NCI-H1417 treated with DMSO at 0.1 percent for 48 hours (cell line): ENCODE measurements around the gene RNF152.

Source experiments
- DNase-seq: peaks from one replicate; lab custom pipeline; 2025; lab: John Stamatoyannopoulos, UW

RNF152 gene, protein sequence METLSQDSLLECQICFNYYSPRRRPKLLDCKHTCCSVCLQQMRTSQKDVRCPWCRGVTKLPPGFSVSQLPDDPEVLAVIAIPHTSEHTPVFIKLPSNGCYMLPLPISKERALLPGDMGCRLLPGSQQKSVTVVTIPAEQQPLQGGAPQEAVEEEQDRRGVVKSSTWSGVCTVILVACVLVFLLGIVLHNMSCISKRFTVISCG

GRCh38 chr18:61892683-61893308 is at the start of gene RNF152:
Gene RNF152, minus strand, starts transcription at chr18:61893007. Its CDS starts 76,544 bp downstream, at chr18:61816463.
- peak; percentile 33 for DNase-seq

DNA sequence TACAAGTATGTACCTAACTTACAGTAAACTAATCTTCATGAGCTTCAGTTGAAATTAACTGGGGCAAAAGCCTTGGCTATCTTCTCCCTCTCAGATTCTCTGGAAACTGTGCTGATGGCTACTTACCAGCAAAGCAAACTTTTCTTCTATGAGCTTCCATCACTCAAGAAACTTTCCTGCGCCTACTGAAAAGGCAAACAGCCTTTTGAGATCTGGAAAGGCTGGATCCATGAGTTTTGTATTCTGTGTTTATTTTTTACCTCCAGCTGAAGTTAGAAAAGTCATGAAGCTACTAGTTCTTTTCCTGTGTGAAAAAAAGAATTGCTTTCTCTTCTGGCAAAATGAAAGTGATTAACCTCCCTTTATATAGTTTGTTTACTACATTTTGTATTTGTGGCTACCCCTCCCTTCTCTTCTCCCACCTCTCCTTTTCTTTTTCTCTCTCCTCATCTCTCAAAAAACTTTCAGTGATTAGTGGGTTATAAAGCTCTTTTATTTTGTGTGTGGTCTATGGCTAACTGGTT is 49.2 kb upstream of the RNF152 start:
- no peak for DNase-seq

DNA sequence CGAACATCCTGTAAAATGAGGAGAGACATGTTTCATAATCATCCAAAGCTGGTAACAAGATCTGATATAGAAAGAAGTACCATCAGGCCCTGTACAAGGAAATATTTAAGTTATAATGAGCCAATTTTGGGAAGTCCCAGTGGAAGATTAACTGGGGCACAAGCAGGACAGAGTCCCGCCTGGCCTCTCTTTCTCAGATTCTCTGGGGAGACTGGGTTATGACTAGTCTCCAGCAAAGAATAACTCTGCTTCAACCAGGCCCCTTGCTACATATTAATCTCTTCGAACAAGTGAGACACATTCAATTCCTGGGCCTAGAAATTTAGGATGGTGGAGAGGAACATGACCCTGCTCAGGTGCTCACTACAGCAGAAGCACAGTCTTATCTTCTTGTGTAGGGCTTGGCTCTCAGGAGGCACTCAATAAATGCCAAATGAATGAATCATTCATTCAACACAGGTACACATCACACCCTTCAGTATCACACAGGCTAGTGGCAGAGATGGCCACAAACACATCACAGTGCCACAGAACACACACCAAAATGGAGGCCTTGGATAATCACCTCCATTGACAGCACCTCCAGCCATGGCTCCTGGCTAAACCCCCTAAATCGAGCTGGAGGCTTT is 46.4 kb upstream of the RNF152 start:
- DNase-seq = no peak

DNA sequence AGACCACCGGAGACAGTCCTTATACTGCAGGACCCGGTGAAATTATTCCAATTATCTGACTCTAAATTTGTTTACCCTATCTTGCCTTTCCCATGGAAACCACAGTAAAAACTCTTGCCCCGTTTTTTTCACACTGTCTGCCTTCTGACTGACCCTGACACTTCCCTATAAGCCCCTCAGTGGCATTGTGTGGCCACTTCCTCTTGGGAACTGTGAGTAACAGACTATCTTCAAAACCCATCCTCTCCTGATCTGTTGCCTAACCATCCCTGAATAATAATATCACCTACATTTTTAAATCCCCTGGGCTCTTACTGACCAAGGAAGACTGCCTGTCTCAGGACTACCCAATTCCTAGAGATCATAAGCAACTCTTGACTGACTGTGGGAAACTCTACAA is 42.6 kb upstream of the RNF152 start:
- no peak for DNase-seq

GRCh38 chr18:61931654-61932379 is 39.0 kb upstream of the RNF152 start:
- DNase-seq = no peak

DNA sequence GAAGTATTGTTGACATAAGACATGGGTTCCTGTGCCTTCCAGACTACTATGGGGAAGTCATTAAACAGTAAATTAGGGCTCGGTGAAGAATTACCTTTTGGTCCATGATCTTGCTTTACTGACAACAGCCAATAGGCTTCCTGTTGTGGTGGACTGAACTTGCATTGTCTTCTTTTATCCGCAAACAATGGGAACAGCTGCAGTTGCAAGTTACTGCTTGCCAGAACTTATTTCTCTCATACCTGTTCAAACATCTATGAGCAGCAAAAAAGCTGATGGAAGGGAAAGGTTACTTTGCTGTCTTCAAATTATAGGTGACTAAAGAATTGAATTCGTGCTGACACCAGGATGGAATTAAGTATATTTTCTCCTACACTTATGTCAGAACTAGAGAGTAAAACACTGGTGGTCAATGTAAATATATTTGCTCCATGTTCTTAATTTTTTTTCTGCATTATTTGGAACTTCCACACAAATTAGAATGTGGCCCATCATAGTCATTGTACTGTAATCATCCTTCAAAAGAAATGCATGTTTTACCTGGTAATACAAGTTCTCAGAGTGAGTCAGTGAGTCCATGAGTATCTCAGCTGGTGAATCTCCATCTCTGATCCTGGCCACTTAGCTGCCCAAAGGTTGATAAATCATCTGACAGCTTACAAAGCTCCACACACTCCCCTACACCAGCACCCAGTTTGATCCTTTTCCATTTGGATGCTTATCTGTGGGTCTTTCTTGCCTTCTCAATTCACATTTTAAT is 37.3 kb upstream of the RNF152 start:
- DNase-seq = peak; percentile 78

DNA sequence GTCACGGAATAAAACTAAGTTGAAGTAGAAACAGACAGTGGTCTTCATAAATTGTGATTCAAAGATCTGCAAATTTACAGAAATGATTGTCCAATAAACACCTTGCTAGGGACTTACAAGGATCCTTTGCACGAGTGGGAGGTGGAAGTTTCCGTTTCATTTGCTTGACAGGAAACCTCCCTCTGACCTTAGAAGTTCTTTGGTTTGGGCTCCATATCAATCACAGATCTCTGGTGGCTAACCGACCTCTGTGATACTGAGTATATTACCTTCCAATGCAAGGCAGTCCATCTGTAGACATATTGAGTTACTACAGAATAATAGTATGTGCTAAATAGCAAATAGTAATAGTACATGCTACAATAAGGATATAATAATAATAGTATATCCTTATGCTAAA is 33.7 kb upstream of the RNF152 start:
- no peak for DNase-seq

DNA sequence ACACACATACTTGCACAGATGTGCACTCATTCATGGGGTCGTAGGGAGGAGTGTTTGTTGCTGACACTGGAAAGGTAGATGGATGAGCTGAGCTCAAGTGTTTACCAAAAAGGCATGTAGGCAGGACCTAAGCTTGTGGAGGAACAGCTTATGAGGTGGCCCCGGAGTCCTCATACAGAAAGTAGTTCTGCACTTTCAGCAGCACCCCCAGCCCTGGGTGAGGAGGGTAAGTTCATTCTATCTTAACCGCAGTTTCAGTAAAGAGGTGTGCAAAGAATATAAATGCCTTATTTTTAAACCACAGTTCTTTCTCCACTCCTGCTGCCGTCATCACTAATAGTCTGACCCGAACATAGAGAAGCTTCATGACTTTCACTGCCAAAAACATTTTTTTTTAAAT is 31.7 kb upstream of the RNF152 start:
- no peak for DNase-seq

GRCh38 chr18:61922435-61922834 is 29.6 kb upstream of the RNF152 start:
- DNase-seq = no peak

DNA sequence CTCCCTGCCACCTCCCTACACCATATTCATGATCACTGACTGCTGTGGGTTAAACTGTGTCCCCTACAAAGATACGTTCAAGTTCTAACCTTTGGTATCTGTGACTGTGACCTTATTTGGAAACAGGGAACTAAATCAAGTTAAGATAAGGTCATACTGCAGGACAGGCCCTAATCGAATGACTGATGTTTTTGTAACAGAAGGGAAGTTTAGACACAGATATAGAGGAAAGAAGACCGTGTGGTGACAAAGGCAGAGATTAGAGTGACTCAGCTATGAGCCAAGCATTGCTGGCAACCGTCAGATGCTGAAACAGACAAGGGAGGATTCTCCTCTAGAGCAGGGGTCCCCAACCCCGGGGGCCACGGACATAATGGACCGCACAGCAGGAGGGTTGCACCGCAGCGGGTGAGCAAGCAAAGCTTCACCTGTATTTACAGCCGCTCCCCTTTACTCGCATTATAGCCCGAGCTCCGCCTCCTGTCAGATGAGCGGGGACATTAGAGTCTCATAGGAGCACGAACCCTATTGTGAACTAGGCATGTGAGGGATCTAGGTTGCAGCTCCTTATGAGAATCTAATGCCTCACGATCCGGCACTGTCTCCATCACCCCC is 28.9 kb upstream of the RNF152 start:
- DNase-seq = no peak

DNA sequence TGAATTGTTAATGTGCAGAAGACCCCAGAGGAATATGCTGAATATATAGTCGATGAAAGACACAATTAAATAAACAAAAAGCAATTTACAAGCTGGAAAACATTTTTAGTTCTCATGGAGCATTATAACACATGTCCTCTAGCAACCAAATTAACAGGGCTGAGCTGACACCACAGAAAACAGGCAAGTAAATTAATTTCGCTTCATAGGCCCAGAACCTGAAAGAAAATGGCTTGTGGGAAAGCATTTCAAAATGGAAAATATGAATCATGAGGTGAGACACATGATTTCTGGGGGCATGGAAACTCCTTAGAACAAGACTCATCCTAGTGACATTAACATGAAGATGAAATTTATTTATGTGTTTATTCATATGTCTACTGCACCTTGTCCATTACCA is 25.0 kb upstream of the RNF152 start:
- DNase-seq = no peak

DNA sequence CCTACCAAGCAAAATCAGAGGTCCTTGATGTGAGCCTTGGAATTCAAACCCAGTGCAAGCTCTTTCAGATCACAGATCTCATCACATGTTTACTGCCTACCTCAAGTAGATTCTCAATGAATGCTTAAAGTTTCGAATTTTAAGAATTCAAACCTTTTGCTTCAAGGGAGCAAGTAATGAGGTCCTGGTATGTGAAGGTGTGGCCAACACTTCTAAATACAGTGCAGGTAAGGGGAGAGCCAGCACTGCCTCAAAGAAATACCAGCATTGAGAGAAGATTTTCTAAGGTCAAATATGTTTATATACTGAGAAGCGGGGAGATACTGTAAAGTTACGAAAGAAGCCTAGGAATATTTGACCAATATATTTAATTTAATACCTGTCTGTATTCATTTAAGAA is 19.7 kb upstream of the RNF152 start:
- DNase-seq = no peak

DNA sequence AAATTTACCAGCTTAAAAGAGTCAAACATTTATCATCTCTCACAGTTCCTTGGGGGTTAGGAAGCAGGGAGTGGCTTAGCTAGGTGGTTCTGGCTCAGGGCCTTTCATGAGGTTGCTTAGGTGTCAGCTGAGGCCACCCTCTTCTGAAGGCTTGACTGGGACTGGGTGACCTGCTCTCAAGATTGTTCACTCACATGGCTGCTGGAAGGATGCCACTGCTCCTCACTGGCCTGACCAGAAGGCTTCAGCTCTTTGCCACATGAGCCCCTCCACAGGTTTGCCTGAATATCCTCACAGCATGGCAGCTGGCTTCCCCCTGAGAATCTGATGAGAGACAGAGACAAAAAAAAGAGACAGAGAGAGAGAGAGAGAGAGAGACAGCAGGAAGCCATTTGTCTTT is 17.3 kb upstream of the RNF152 start:
- no peak for DNase-seq

DNA sequence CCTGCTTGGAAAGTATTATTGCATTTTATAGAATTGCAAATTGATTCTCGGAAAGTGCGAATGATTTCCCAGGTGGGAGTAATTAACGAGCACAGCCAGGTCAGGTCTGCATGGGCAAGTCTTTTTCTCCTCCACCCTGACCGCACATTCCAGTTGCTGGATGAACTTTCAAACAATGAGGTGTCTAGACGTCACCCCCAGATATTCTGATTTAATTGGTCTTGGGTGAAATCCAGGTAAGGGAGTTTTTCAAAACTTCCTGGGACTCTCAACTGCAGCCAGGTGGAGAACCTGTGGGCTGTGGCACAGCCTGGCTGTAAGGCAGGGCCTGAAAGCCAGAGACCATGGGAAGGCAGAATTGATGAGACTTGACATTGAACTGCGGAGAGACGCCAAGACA is 15.9 kb upstream of the RNF152 start:
- DNase-seq = no peak

DNA sequence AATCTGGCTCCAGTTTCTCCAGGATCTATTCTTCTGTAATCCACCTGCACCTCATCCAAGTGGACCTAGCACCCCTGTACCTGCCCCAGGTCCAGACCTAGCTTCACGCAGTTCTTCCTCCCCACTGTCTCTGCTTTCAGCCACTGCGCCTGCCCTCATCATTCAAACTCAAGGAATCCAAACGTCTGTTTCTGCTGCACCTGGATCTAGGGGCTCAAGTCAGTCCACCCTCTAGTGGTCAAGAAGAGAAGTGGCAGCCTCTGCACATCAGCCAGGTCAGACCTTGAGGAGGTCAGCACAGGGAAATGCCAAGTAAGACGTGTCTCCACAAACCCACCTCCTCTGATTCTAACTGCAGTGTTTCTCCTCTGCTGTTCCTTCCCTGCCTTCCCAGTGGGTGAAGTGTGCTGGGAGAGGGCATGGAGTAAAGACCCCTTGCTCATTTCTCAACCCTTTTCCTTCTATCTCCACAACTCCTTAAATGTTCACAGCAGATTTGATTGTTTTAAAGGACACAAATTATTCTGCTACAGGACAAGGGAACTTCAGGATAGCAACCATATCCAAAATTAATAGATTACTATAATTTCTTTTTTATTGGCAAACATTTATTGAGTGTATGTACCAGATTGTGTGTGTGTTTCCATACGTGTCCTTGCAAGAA is 8.6 kb upstream of the RNF152 start:
- peak; percentile 30 for DNase-seq

GRCh38 chr18:61900504-61901281 is 7.9 kb upstream of the RNF152 start:
- no peak for DNase-seq

- no peak for DNase-seq
Observed at GRCh38 chr18:61898640-61899101, 5.9 kb upstream of the RNF152 start.

DNA sequence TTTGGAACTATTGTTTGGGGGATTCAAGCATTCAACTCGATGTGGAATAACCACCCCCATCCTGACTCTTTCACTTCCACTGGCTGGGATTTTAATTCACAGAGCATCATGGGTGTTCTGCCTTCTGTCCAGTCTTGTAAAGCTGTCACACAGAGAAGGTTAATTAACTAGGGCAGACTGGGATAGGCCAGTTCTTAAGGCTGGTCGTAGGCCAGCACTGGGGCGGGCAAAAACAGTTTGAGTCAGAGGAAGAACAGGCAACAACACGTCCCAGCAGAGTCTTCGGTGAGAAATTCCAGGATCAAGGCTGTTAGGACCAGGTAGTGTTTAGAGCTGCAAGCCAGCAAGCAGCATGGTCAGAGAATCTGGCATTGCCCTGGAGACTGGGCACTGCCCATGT is 4.0 kb upstream of the RNF152 start:
- DNase-seq = no peak

DNA sequence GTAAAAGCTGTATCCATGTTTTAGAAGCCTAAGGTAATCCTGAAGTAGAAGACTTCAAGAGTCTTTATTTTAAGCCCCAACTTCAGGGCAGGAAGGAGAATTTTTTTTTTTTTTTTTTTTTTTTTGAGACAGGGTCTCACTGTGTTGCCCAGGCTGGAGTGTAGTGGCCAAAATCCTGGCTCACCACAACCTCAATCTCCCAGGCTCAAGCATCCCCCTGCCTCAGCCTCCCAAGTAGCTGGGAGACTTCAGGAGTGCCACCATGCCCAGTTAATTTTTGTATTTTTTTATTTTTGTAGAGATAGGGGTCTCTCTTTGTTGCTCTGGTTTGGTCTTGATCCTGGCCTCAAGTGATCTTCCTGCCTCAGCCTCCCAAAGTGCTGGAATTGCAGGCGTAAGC is 3.3 kb upstream of the RNF152 start:
- DNase-seq = no peak
